Gastroesophageal sphincter (tissue), 4 donors: ENCODE measurements around the gene SLC29A3. TPM values are rescaled to one million over a fixed set of nuclear protein-coding genes. Genes with fewer than 3 reads are reported as not detected.
"Not testable (repeated sequence)": the region's sequence is repeated elsewhere in the genome, so short reads cannot be mapped to it uniquely, and the experiment has no call there.

Experiments used
- ATAC-seq: fragments of 150-250 bp; one replicate; pipeline ENCODE4 v1.9.1; 2016; ENCODE audit warnings: mild to moderate bottlenecking, moderate library complexity
- H3K27ac ChIP-seq, 4 donors: fragments of 200-600 bp; sonication (generic) in 3 of 4; 1 replicate in 3 of 4; 2 replicates in 1 of 4; pipeline ENCODE4 v1.5.1; 2016 to 2019
- H3K27me3 ChIP-seq: fragments of 200-600 bp; sonication (generic); one replicate; pipeline ENCODE4 v1.5.1; 2019
- H3K36me3 ChIP-seq, 2 donors: fragments of 200-600 bp; sonication (generic); one replicate each; pipeline ENCODE4 v1.5.1; 2019; ENCODE audit warnings: control low read depth in 1 of 2
- H3K4me1 ChIP-seq, 3 donors: fragments of 200-600 bp; sonication (generic); 1 replicate in 2 of 3; 2 replicates in 1 of 3; pipeline ENCODE4 v1.5.1; 2016 to 2019; ENCODE audit warnings: control low read depth in 2 of 3
- H3K4me3 ChIP-seq, 2 donors: fragments of 200-600 bp; sonication (generic); one replicate each; pipeline ENCODE4 v1.5.1; 2019; ENCODE audit warnings: mild to moderate bottlenecking in 1 of 2, moderate library complexity in 1 of 2
- H3K9me3 ChIP-seq, 3 donors: fragments of 200-600 bp; sonication (generic); one replicate each; pipeline ENCODE4 v1.5.1; 2017 to 2019; ENCODE audit warnings: control low read depth in 2 of 3
- CTCF ChIP-seq, 4 experiments: fragments of 200-600 bp in 2 of 4; fragments of 450-650 bp in 2 of 4; sonication (generic) in 1 of 4; IDR thresholded peaks; one replicate each; pipeline ENCODE4 v1.5.1; 2017 to 2019; ENCODE audit warnings: antibody characterized with exemption in 4 of 4, mild to moderate bottlenecking in 2 of 4, moderate library complexity in 2 of 4
- EP300 ChIP-seq: sonication (generic); formaldehyde crosslinking; IDR thresholded peaks from one replicate; pipeline ENCODE4 v1.6.1; 2017; ENCODE audit warnings: antibody characterized with exemption, mild to moderate bottlenecking
- POLR2A ChIP-seq, 2 donors: fragments of 450-650 bp; IDR thresholded peaks; one replicate each; pipeline ENCODE4 v1.6.1; 2017; ENCODE audit warnings: antibody characterized with exemption in 2 of 2, mild to moderate bottlenecking in 2 of 2, moderate library complexity in 1 of 2
- POLR2AphosphoS5 ChIP-seq: sonication (generic); formaldehyde crosslinking; IDR thresholded peaks from one replicate; pipeline ENCODE4 v1.6.1; 2017; ENCODE audit warnings: antibody characterized with exemption
- WGBS, 2 donors: methylation state at CpG; one replicate each; pipeline ENCODE4 v1.1.5; 2018; ENCODE audit warnings: low coverage in 1 of 2; 5-methylcytosine and 5-hydroxymethylcytosine counted together
- total RNA-seq, 4 donors: library from RNA; depleted of rRNA; stranded (reverse); fragments of >200 nt; gene quantifications; one replicate each; pipeline ENCODE4 v1.1.0, GENCODE V29; 2016

Gene SLC29A3
- total RNA-seq, 4 donors from 2014 or later = 3.3 to 9.8 (median 4.9) TPM

DNA sequence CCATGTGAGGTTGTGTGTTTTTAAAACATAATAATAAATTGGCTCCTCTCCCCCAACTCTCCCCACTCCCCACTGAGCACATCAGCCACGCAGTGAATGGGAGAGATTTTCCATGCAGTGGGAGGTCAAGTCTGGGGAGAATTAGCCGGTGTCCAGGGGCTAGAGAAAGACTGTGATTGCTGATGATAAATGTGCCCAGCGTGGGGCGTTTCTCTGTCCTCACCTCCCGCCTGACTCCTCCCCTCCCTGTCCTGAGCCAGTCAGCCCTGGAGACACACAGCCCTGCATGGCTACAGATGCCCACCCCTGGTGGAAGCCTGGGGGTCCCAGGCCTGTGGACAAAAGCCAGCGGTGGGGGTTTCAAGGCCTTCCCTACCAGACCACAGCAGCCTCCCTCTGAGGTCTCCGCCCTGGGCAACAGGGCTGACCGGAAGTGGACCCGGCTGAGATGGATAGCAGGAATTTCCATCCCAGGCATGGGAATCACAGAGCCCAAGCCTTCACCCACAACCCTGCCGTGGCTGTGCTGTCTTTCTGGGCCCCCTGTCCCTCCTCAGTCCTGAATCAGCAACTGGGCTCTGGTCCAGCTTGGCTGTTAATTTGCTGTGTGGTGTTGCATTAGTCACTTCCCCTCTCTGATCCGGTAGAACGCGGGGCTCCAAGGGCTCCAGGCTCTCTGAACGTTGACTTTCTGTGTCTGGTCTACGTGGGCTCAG, 46.8 kb upstream of the SLC29A3 start:
- H3K9me3 ChIP-seq = no peaks in the 10 kb centered on the region
- H3K36me3 ChIP-seq = no peaks in the 10 kb centered on the region
- peaks cover 0 to 27% (median 0%) of the 10 kb centered on the region in 3 donors for H3K4me1 ChIP-seq
- H3K27ac ChIP-seq = no peak overlapping the region
- H3K27me3 ChIP-seq = no peaks in the 10 kb centered on the region
- no peak for TF ChIP-seq CTCF (IDR thresholded peaks at IDR 0.05)
- no peak for TF ChIP-seq POLR2AphosphoS5
- no peak for TF ChIP-seq POLR2A (IDR thresholded peaks at IDR 0.05)
- TF ChIP-seq EP300 = no peak
- no peak overlapping the region for H3K4me3 ChIP-seq
- ATAC-seq = no peak
- 0 to 80% methylated on average over 1 of the region's 15 CpGs for WGBS, 2 donors

GRCh38 chr10:71272974-71273373, 46.1 kb upstream of the SLC29A3 start:
- H3K36me3 ChIP-seq, H3K27me3 ChIP-seq, H3K4me3 ChIP-seq, ATAC-seq, H3K27ac ChIP-seq, H3K9me3 ChIP-seq: not testable (repeated sequence)
- WGBS, 2 donors = 76 to 100% methylated on average over 1 to 5 of the region's 11 CpGs
- peaks cover 0 to 26% (median 0%) of the 10 kb centered on the region in 3 donors for H3K4me1 ChIP-seq

DNA sequence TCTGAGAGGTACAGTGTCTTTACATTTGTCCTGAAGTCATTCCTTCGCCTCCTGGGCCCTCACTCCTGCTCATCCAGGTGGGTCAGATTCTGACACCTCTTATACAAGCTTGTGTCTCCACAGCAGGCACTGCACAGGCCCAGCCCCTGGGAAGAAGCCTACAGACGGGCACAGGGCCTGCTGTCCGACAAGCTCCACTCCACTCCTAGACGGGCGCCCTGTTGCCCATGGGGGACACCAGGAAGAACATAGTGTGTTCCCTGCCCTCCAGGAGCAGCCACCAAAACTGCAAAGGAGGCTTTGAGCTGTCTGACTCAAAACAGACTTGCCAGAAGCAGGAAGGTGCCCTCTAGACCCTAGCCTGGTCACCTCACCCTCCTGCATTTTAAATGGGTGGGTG, 45.6 kb upstream of the SLC29A3 start:
- ATAC-seq = no peak
- H3K4me1 ChIP-seq = peaks cover 0 to 21% (median 0%) of the 10 kb centered on the region in 3 donors
- 100% methylated on average over 1 of the region's 5 CpGs for WGBS, 2 donors
- H3K27ac ChIP-seq = no peak overlapping the region
- no peak for TF ChIP-seq CTCF (IDR thresholded peaks at IDR 0.05)
- H3K9me3 ChIP-seq = no peaks in the 10 kb centered on the region
- no peaks in the 10 kb centered on the region for H3K27me3 ChIP-seq
- no peak overlapping the region for H3K4me3 ChIP-seq
- H3K36me3 ChIP-seq = no peaks in the 10 kb centered on the region

DNA sequence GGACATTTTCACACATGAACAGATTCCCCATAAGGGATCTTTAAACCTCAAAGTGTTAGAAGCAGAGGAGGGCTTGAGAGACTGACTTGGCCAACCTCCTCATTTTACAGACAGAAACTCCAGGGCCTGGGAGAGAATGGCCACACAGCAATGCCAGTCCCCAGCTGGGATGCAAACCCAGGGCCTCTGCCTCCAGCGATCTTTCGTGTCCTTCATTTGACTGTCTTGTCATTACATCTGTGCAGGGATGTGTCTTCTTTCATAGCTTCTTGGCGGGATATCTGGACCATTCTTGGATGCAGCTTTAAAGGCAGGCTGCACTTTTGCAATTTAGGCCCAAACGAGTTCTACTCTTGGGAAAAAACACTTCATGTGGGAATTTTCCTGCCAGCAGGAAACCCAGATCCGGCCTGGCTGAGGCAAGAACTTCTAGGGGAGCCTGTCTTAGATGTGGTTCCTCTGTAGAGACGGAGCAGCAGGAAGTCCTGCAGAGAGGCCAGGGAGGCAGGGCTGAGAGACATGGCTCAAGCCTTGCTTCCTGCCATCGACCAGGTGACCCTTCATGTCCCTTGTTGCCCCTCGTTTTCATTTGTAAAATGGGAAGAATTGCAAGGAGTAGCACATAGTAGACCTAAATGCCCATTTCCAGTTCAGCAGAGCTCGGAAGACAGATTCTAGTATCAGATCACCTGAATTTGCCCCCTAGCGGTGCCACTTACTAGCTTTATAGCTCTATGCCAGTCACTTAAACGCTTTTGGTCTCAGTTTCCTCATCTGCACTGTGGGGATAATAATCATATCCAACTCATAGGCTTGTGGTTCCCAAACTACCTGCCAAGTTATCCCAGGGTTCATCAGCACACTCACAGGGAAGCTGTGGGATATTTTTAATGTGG, 43.9 kb upstream of the SLC29A3 start:
- 68 to 77% methylated on average over 6 to 9 of the region's 11 CpGs for WGBS, 2 donors

DNA sequence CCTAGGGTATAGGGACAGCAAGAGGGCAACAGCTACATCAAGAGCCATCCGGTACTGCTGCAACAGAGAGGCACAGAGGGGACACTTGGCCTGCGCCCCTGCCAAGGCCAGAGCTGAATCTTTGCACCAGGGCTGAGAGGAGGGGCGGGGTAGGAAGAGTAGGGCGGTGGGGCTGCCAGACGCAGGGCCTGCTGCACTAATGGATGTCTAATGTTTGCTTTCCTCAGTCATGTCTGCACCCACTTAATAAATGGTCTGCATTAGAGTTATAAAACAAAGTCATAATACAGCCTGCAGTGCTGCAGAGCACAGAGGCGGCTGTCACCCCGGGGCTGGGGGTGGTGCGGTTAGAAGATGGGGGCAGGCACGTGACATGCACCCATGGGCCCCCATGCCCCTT, 42.2 kb upstream of the SLC29A3 start:
- no peak for ATAC-seq
- Histone ChIP-seq H3K4me1 (no peaks in the 10 kb centered on the region), H3K27me3 (no peaks in the 10 kb centered on the region), H3K27ac (no peak overlapping the region), H3K4me3 (no peak overlapping the region), H3K36me3 (no peaks in the 10 kb centered on the region), H3K9me3 (no peaks in the 10 kb centered on the region)
- TF ChIP-seq POLR2AphosphoS5 (no peak), CTCF (IDR thresholded peaks at IDR 0.05) (no peak), POLR2A (IDR thresholded peaks at IDR 0.05) (no peak), EP300 (no peak)
- WGBS, 2 donors = no CpG with 5 or more reads among the region's 9 CpGs

More for the DNA sequence above, 43.9 kb upstream of the SLC29A3 start:
- H3K27me3 ChIP-seq = no peaks in the 10 kb centered on the region
- no peak overlapping the region for H3K27ac ChIP-seq
- peaks cover 0 to 4% (median 0%) of the 10 kb centered on the region in 3 donors for H3K4me1 ChIP-seq
- H3K36me3 ChIP-seq = no peaks in the 10 kb centered on the region
- TF ChIP-seq POLR2AphosphoS5 (no peak), EP300 (no peak), CTCF (IDR thresholded peaks at IDR 0.05) (no peak), POLR2A (IDR thresholded peaks at IDR 0.05) (no peak)
- H3K9me3 ChIP-seq = no peaks in the 10 kb centered on the region
- ATAC-seq = no peak
- no peak overlapping the region for H3K4me3 ChIP-seq
